Measurements from ENCODE around the gene MLF1.

GRCh38 chr3:158600787-158601186, 29.8 kb downstream of the MLF1 start:
- TF ChIP-seq CTCF (IDR thresholded peaks at IDR 0.05) (no peak), ZFX (IDR thresholded peaks at IDR 0.05; ENCODE audit: borderline replicate concordance) (no peak)

Data from 22Rv1 (cell line).